Sigmoid colon (tissue), 4 donors: Measurements from ENCODE around the gene BMP15.

Experiments used
- CTCF ChIP-seq, 4 experiments: fragments of 450-650 bp in 3 of 4; fragments of 200-600 bp in 1 of 4; IDR thresholded peaks; one replicate each; pipeline ENCODE4 v1.5.1; 2016 to 2019; ENCODE audit warnings: antibody characterized with exemption in 4 of 4, mild to moderate bottlenecking in 3 of 4, moderate library complexity in 2 of 4
- EP300 ChIP-seq, 4 donors: sonication (generic); formaldehyde crosslinking; IDR thresholded peaks; one replicate each; pipeline ENCODE4 v1.6.1; 2017; ENCODE audit warnings: antibody characterized with exemption in 4 of 4
- POLR2A ChIP-seq, 2 donors: fragments of 450-650 bp; IDR thresholded peaks; one replicate each; pipeline ENCODE4 v1.6.1; 2016; ENCODE audit warnings: antibody characterized with exemption in 2 of 2, mild to moderate bottlenecking in 2 of 2, moderate library complexity in 2 of 2
- POLR2AphosphoS5 ChIP-seq, 4 donors: sonication (generic); formaldehyde crosslinking; IDR thresholded peaks; one replicate each; pipeline ENCODE4 v1.6.1; 2017; ENCODE audit warnings: antibody characterized with exemption in 4 of 4

DNA sequence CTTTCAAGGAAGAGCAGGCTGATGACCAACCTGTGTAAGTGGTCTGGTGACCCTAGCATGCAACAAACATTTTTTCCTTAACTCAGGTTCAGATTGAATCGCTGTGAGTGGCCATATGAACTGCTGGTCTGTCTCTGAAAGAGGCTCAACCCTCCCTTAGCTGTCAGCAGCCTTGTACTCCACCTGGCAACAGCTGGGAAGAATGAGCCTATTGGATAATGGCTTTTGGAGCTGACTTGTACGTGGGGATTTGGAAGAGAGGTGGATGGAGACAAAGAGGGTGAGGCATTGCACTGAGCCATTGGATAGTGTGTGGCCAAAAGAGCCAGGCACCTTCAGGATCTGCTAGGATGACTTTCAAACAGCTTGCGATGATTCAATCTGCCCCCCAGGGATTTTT, 35.7 kb upstream of the BMP15 start:
- TF ChIP-seq CTCF (IDR thresholded peaks at IDR 0.05), result no peak
- TF ChIP-seq POLR2A (IDR thresholded peaks at IDR 0.05), result no peak
- TF ChIP-seq EP300 (IDR thresholded peaks at IDR 0.05), result no peak
- TF ChIP-seq POLR2AphosphoS5 (IDR thresholded peaks at IDR 0.05), result no peak
